HG02885 (cell line): ENCODE measurements around the gene CYP8B1.
A peak's percentile ranks its signal among the peaks of the same experiment; 100 is the strongest.
"Not testable (repeated sequence)": the region's sequence is repeated elsewhere in the genome, so short reads cannot be mapped to it uniquely, and the experiment has no call there.

Experiments used
- ATAC-seq: cut with Tn5 transposase; IDR thresholded peaks from one replicate; pipeline ENCODE4 v1.9.1; 2021; ENCODE audit warnings: mild to moderate bottlenecking; ENCODE audit not compliant: unreplicated experiment, poor library complexity

Gene CYP8B1

GRCh38 chr3:42886294-42886822, 10.7 kb upstream of the CYP8B1 start:
- no peak for ATAC-seq

GRCh38 chr3:42884324-42884723, 8.6 kb upstream of the CYP8B1 start:
- no peak for ATAC-seq

GRCh38 chr3:42883251-42883930, 7.7 kb upstream of the CYP8B1 start:
- ATAC-seq, result not testable (repeated sequence)

GRCh38 chr3:42880601-42881451, 5.1 kb upstream of the CYP8B1 start:
- peak; percentile 99 for ATAC-seq

GRCh38 chr3:42880183-42880582, 4.5 kb upstream of the CYP8B1 start:
- ATAC-seq, result no peak

- no peak for ATAC-seq
Observed at GRCh38 chr3:42877881-42878280, 2.2 kb upstream of the CYP8B1 start.

GRCh38 chr3:42876940-42877720, 1.5 kb upstream of the CYP8B1 start:
- no peak for ATAC-seq

GRCh38 chr3:42876401-42876800, 722 bp upstream of the CYP8B1 start:
- no peak for ATAC-seq

GRCh38 chr3:42874749-42875148, 930 bp downstream of the CYP8B1 start:
- no peak for ATAC-seq

GRCh38 chr3:42873221-42873982, 2.3 kb downstream of the CYP8B1 start:
- ATAC-seq, result no peak

GRCh38 chr3:42872718-42873117, 3.0 kb downstream of the CYP8B1 start:
- ATAC-seq, result no peak

GRCh38 chr3:42871592-42872196, 4.0 kb downstream of the CYP8B1 start:
- no peak for ATAC-seq

- no peak for ATAC-seq
Observed at GRCh38 chr3:42868841-42869240, 6.8 kb downstream of the CYP8B1 start.

GRCh38 chr3:42867138-42867537, 8.5 kb downstream of the CYP8B1 start:
- no peak for ATAC-seq

GRCh38 chr3:42865256-42865655, 10.4 kb downstream of the CYP8B1 start:
- ATAC-seq, result no peak

GRCh38 chr3:42864321-42864950, 11.2 kb downstream of the CYP8B1 start:
- ATAC-seq, result no peak

GRCh38 chr3:42856544-42856943, 19.1 kb downstream of the CYP8B1 start:
- ATAC-seq, result no peak

- ATAC-seq, result no peak
Observed at GRCh38 chr3:42855547-42856380, 19.9 kb downstream of the CYP8B1 start.
